HepG2 (cell line): ENCODE results near the gene IFI30. TPM values are rescaled to one million over a fixed set of nuclear protein-coding genes. Genes with fewer than 3 reads are reported as not detected.

Experiments
- AHR ChIP-seq: IDR thresholded peaks from 2 replicates; pipeline ENCODE4 v1.6.1; 2018; ENCODE audit warnings: missing genetic modification reagents, missing compliant biosample characterization
- ATAD3A ChIP-seq: sonication (generic); formaldehyde crosslinking; IDR thresholded peaks from 2 replicates; pipeline ENCODE4 v1.4.0; 2020; ENCODE audit warnings: missing genetic modification reagents
- CC2D1A ChIP-seq: sonication (generic); formaldehyde crosslinking; IDR thresholded peaks from 2 replicates; pipeline ENCODE4 v1.8.1; 2023; ENCODE audit warnings: mild to moderate bottlenecking, missing genetic modification reagents
- ELF3 ChIP-seq: IDR thresholded peaks from 2 replicates; pipeline ENCODE4 v1.6.1; 2016; ENCODE audit warnings: missing genetic modification reagents, missing compliant biosample characterization
- ISX ChIP-seq: sonication (generic); formaldehyde crosslinking; conservative IDR thresholded peaks from 2 replicates; pipeline ENCODE4 v1.5.0; 2020; ENCODE audit warnings: missing genetic modification reagents
- MNT ChIP-seq: fragments of 450-650 bp; IDR thresholded peaks from 2 replicates; pipeline ENCODE4 v1.6.1; 2016
- NFAT5 ChIP-seq: sonication (generic); formaldehyde crosslinking; IDR thresholded peaks from 2 replicates; pipeline ENCODE4 v1.4.0; 2020; ENCODE audit warnings: missing genetic modification reagents
- NFE2L2 ChIP-seq: fragments of 150-350 bp; IDR thresholded peaks from 2 replicates; pipeline ENCODE4 v1.6.1; 2014; ENCODE audit warnings: low read length
- RFX5 ChIP-seq: IDR thresholded peaks from 2 replicates; pipeline ENCODE4 v1.6.1; 2011; ENCODE audit warnings: low read depth, low read length, improper control_type of control experiment
- ZBTB42 ChIP-seq: sonication (generic); formaldehyde crosslinking; IDR thresholded peaks from 2 replicates; pipeline ENCODE4 v1.5.0; 2020; ENCODE audit warnings: mild to moderate bottlenecking, missing genetic modification reagents
- ZNF275 ChIP-seq: sonication (generic); formaldehyde crosslinking; IDR thresholded peaks from 2 replicates; pipeline ENCODE4 v1.8.0; 2022; ENCODE audit warnings: missing genetic modification reagents, mild to moderate bottlenecking, inconsistent platforms, borderline replicate concordance
- ZNF431 ChIP-seq: sonication (generic); formaldehyde crosslinking; IDR thresholded peaks from 2 replicates; pipeline ENCODE4 v1.9.0; 2022; ENCODE audit warnings: missing genetic modification reagents, low read depth, mild to moderate bottlenecking, borderline replicate concordance
- ZNF432 ChIP-seq: sonication (generic); formaldehyde crosslinking; IDR thresholded peaks from 2 replicates; pipeline ENCODE4 v1.5.0; 2020; ENCODE audit warnings: missing genetic modification reagents, mild to moderate bottlenecking, borderline replicate concordance
- polyA plus RNA-seq, 8 experiments: library from polyadenylated mRNA; depleted of rRNA in 3 of 8; stranded (reverse) in 7 of 8; unstranded in 1 of 8; fragments of >200 nt; fragmentation: Illumina TruSeq in 4 of 8; extraction: Trizol in 4 of 8; gene quantifications; 2 replicates each; pipeline versions ENCODE4 v1.2.1 to v1.2.3, GENCODE V29; 2011 to 2016; ENCODE audit warnings: low read depth in 4 of 8, missing spikeins in 1 of 8, mixed read lengths in 1 of 8; ENCODE audit not compliant: insufficient read depth in 1 of 8
- total RNA-seq, 5 experiments: library from RNA; depleted of rRNA; stranded (reverse); fragments of >200 nt; fragmentation: Illumina TruSeq; extraction: Trizol; gene quantifications; 2 replicates each; pipeline ENCODE4 v1.2.3, GENCODE V29; 2016; ENCODE audit warnings: low read depth in 1 of 5
- TF ChIP-seq, protein P1 (sequence below): sonication (generic); formaldehyde crosslinking; IDR thresholded peaks from 2 replicates; pipeline ENCODE4 v1.9.0; 2021; ENCODE audit warnings: missing genetic modification reagents, borderline replicate concordance
- TF ChIP-seq, protein P2 (sequence below), 2 experiments: fragments of 450-650 bp in 1 of 2; sonication (generic) in 1 of 2; formaldehyde crosslinking; IDR thresholded peaks; 2 replicates each; pipeline versions ENCODE4 v1.5.0 to v1.8.0; 2020 to 2022; ENCODE audit warnings: mild to moderate bottlenecking in 1 of 2, missing genetic modification reagents in 1 of 2
- TF ChIP-seq, protein P3 (sequence below): sonication (generic); formaldehyde crosslinking; IDR thresholded peaks from 2 replicates; pipeline ENCODE4 v1.4.0; 2020; ENCODE audit warnings: missing genetic modification reagents

The IFI30 gene
- total and polyA plus RNA-seq, 2 of the 13 experiments (the other 11 are each of a cell fraction or from before 2014, with no cell fraction given) = 25.0 to 79.4 TPM

- TF ChIP-seq, protein P1, sequence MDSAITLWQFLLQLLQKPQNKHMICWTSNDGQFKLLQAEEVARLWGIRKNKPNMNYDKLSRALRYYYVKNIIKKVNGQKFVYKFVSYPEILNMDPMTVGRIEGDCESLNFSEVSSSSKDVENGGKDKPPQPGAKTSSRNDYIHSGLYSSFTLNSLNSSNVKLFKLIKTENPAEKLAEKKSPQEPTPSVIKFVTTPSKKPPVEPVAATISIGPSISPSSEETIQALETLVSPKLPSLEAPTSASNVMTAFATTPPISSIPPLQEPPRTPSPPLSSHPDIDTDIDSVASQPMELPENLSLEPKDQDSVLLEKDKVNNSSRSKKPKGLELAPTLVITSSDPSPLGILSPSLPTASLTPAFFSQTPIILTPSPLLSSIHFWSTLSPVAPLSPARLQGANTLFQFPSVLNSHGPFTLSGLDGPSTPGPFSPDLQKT (CRISPR knock-in tag) = no peak
- no peak for TF ChIP-seq NFE2L2
- no peak for TF ChIP-seq RFX5
- TF ChIP-seq, protein P2, sequence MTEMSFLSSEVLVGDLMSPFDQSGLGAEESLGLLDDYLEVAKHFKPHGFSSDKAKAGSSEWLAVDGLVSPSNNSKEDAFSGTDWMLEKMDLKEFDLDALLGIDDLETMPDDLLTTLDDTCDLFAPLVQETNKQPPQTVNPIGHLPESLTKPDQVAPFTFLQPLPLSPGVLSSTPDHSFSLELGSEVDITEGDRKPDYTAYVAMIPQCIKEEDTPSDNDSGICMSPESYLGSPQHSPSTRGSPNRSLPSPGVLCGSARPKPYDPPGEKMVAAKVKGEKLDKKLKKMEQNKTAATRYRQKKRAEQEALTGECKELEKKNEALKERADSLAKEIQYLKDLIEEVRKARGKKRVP (CRISPR knock-in tag; IDR thresholded peaks at IDR 0.05) = 0 out of 4 replicates have a peak, but pooled peaks of 1 of the 2 experiments have one; percentile 40
- peak; percentile 46; the same call in 1 of the 2 replicates for TF ChIP-seq ELF3 (CRISPR knock-in tag)
- TF ChIP-seq ATAD3A = no peak
- TF ChIP-seq ZNF432 (CRISPR knock-in tag) = no peak
- 0 out of 2 replicates have a peak, but pooled peaks have one; percentile 47 for TF ChIP-seq NFAT5 (CRISPR knock-in tag)
- TF ChIP-seq ZNF275 = 0 out of 2 replicates have a peak, but pooled peaks have one; percentile 40
- no peak for TF ChIP-seq CC2D1A (CRISPR knock-in tag)
- no peak for TF ChIP-seq AHR
- no peak for TF ChIP-seq ZBTB42
- no peak for TF ChIP-seq MNT
- TF ChIP-seq, protein P3, sequence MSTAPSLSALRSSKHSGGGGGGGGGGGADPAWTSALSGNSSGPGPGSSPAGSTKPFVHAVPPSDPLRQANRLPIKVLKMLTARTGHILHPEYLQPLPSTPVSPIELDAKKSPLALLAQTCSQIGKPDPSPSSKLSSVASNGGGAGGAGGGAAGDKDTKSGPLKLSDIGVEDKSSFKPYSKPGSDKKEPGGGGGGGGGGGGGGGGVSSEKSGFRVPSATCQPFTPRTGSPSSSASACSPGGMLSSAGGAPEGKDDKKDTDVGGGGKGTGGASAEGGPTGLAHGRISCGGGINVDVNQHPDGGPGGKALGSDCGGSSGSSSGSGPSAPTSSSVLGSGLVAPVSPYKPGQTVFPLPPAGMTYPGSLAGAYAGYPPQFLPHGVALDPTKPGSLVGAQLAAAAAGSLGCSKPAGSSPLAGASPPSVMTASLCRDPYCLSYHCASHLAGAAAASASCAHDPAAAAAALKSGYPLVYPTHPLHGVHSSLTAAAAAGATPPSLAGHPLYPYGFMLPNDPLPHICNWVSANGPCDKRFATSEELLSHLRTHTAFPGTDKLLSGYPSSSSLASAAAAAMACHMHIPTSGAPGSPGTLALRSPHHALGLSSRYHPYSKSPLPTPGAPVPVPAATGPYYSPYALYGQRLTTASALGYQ (CRISPR knock-in tag) = no peak
- no peak for TF ChIP-seq ZNF431 (CRISPR knock-in tag)
- no peak for TF ChIP-seq ISX (CRISPR knock-in tag)
Measured at GRCh38 chr19:18173572-18174288, at the start of gene IFI30 (continued).
